ENCODE data around the gene TMEM59.

Gene TMEM59

DNA sequence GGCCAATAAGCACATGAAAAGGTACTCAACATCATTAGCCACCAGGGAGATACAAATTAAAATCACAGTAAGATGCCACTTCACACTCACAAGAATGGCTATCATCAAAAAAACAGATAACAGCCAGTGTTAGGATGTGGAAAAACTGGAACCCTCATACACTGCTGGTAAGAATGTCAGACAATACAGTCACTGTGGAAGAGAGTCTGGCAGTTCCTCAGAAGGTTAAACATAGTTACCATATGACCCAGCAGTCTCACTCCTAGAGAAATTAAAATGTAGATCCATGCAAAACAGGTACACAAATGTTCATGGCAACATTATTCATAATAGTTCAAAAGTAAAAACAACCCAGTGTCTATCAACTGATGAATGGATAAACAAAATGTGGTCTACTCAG, 68.3 kb downstream of the TMEM59 start:
- no peak for DNase-seq (ENCODE audit: low read depth in 2 of 2)

DNA sequence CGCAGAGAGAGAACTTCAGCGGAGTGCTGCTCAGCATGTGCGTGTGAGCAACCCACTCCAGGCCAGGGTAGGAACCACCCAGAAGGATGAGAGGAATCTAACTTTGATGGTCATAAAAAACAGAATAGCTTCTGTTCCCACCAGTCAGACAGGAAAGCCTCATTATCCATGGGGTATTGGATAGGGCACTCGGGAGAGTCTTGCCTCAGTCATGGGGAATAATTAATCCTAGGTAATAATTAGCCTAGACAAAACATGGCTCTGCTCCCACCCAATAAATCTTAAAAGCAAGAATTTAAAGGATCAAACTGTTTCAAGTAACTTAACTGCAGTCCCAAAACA, 70.3 kb downstream of the TMEM59 start:
- no peak for DNase-seq (ENCODE audit: low read depth in 2 of 2)

DNA sequence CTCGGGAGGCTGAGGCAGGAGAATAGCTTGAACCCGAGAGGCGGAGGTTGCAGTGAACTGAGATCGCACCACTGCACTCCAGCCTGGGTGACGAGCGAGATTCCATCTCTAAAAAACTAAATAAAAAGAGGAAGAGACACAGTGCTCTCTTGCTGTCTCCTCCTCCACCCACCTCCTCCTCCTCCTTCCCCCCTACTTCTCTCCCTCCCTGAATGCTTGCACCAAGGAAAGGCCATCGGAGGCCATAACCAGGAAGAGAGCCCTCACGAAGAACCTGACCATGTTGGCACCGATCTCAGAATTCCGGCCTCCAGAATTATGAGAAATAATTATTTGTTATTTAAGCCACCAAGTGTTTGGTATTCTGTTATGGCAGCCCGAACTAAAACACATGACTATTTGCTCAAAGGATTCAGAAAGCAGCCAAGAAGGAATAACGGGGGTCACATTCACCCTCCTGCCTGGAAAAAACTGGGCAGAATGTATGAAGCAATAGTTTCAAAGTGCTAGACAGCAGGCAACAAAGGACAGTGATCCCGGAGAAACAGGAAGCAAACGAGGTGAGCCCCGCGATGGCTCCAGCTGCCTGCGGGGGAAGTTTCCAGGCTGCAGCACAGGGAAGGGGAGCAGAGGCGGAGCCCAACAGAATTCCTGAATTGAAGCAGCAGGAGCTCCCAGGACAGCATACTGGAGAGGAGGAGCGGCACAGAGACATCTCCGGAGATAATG, 70.8 kb downstream of the TMEM59 start:
- DNase-seq (ENCODE audit: low read depth in 2 of 2) = no peak

DNA sequence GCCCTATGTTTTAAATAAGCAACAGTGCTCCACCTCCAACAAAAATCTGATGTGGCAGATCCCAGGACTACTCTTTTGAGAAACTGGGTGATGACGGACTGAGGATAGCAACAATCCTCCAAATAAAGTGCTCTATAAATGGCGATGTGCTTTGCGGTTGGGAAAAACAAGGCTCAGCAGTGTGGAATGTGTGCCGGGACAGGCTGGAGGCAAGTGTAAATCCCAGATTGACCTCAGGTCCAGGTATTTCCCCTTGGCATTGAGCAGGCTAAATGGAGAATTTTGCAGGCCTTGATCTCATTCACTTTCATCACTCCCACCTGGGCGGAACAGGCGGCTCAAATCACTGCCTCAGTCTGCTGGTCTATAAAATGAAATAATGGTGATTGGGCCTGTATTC, 71.8 kb downstream of the TMEM59 start:
- no peak for DNase-seq (ENCODE audit: low read depth in 2 of 2)

DNA sequence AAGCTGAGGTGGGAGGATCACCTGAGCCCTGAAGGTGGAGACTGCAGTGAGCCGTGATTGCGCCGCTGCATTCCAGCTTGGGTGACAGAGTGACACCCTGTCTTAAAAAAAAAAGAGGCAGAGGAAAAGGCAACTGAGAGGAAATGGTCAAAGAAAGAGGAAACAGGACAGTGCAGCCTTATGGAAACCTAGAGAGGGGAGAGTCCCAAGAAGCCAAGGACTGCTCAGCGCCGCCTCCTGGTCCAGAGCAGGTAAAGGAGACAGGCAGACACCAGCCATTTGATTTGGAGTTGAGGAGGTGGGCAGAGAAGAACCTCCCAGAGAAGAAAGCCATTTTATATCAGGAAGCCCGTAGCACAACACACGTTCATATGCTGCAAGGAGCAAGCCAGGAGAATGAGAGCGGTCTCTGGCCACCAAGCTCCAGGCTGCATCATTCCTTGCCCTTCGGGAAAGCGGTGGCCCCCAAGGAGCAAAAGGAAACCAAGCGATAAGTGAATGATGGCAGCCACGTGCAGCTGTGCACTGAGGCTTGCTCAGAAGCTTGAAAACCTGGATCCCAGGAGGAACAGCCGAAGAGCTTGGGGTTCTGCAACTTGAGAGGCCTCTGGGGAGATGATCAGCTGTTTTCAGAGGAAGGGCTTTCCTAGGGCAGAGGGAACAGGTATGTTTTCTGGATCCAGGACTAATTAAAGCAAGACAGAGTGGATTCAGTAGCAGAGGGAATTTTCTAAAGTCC, 73.1 kb downstream of the TMEM59 start:
- no peak for DNase-seq (ENCODE audit: low read depth in 2 of 2)
